Uterus (tissue), 2 donors: Measurements from ENCODE around the gene KCNQ1OT1.

Experiments
- CTCF ChIP-seq, 4 experiments: fragments of 200-600 bp in 2 of 4; fragments of 450-650 bp in 2 of 4; sonication (generic) in 2 of 4; IDR thresholded peaks; one replicate each; pipeline ENCODE4 v1.5.1; 2016 to 2019; ENCODE audit warnings: antibody characterized with exemption in 4 of 4, mild to moderate bottlenecking in 2 of 4, moderate library complexity in 1 of 4
- POLR2A ChIP-seq, 2 donors: fragments of 450-650 bp; IDR thresholded peaks; one replicate each; pipeline ENCODE4 v1.6.1; 2016; ENCODE audit warnings: antibody characterized with exemption in 2 of 2, mild to moderate bottlenecking in 1 of 2, moderate library complexity in 1 of 2

GRCh38 chr11:2575591-2576051 is 124.2 kb downstream of the KCNQ1OT1 start:
- TF ChIP-seq CTCF (IDR thresholded peaks at IDR 0.05) (no peak), POLR2A (IDR thresholded peaks at IDR 0.05) (no peak)
